ENCODE results near the gene OR2S2. TPM values are rescaled to one million over a fixed set of nuclear protein-coding genes. Genes with fewer than 3 reads are reported as not detected.

The OR2S2 gene
- total RNA-seq, 1 donor from 2014 or later, result not detected

DNA sequence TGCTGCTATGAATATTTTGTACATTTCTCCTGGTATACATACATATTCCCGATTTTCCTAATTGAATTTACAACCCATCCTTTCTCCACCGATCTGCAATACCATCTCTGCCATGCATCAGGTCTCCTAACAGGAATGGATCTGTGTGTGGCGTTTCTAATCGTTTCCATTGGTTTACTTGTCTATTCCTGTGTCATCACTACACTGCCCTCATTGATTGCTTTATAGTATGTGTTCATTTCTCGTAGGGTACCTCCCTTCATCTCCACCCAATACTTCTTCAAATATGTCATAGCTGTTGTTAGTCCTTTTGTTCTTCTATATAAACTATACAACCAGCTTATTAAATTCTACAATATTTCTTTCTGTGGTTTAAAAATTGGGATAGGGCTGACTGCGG, 7.1 kb upstream of the OR2S2 start:
- DNase-seq (ENCODE audit: low spot score), result no peak

DNA sequence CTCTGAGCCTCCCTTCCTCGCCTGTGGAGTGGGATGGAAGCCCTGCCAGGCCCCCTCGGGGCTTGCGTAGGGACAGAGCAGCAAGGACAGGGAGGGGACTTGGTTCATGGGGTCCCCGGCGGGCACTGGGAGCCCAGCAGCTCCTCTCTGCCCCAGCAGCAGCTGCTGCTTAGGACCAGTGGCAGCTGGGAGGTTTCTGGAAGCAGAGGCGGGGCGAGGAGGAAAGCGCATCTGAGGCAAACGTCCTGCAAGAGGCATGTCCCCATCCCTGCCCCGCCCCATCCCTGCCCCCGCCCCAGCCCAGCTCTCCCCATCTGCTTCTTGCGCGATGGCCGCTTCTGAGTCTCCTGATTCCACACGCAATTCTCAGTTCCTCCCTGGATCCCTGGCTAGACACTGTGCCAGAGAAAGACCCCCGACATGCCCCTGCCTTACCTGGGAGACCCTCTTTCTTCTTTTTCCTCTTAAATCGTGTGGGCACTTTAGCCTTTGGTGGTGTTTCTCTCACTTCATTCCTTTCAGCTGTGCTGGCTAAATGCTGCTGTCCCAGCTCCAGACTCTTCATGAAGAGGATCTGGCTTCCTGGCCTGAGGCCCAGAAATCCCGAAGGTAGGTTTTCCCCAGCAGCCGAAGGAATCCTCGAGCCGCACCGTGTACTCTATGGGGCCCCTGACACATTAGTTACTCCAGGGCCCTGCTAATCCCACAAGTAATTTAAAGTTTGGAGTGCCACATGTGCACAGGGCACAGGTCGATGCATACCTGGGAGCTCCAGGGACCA, 4.4 kb upstream of the OR2S2 start:
- DNase-seq (ENCODE audit: low spot score), result no peak

DNA sequence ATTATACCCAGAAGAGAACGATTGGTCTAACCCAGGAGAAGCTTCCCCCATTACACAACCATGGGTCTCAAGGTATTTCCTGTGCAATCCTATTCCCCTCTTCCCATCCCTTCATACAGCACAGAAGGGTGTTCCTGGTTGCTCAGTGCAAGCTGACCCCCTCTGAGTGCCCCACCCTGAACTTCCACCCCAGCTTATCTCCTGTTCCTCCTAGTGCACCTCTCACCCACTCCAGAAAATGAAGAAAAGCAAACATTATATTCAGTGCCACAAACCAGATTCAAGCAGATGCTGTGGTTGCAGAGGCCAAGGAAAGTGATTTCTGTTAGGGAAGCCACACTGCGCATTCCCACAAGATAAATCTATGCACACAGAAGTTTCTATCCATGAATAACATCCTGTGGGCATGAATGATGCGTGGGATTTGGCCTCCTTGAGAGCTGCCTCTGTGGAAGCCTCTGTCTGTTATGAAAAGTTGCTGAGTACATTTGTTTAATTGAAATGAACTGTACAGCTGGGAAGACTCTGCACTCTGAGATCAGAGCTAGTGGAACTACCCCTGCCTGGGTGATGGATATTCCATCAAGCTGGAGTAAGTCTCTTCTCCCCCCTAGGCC, 2.2 kb upstream of the OR2S2 start:
- DNase-seq (ENCODE audit: low spot score), result no peak

DNA sequence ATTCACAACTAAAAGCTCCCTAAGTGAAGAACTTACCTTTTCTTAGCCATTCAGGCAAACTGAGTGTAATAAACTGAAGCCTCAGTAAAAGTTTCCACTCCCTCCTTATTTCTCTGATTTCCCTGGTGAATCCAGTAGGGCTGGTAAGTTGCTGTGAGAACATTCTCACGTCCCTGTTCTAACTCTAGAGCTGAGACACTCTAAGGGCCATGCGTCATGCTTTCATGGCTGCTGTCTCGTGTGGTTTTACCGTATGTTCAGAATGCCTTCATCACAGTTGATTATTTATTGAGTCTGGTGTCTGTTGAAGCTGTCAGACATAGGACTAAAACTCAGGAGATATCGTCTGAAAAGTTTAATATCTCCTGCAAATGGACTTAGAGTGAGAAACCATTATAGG, 1.3 kb downstream of the OR2S2 start:
- DNase-seq (ENCODE audit: low spot score), result no peak

GRCh38 chr9:35954942-35955546, 2.9 kb downstream of the OR2S2 start:
- DNase-seq (ENCODE audit: low spot score), result no peak

DNA sequence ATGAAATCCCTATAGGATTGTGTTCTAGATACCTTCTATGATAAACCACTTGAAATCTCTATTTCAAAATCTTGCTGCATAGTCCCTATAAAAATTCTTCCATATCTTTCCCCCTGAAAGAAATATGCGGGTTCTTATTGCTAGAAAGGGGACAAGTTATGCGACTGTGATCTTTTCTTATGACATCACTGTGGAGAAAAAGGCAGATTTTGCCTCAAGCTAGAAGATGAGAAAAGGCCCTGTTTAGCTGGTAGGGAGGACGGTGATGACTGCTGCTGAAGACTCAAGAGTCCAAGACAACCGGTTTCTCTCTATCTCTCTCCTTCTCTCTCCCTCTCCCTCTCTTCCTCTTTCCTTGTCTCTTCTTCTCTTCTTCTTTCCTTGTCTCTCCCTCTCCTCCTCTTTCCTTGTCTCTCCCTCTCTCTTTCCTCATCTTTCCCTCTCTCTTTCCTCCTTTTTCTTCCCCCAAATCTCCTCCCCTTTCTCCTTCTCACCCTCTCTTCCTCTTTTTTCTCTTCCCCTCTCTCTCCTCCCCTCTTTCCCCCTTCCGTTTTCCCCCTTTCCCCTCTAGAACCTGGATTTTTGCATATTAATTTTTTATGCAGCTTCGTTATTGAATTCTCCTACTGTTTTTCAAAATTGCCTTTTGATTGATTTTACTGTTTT, 5.3 kb downstream of the OR2S2 start:
- no peak for DNase-seq (ENCODE audit: low spot score)

DNA sequence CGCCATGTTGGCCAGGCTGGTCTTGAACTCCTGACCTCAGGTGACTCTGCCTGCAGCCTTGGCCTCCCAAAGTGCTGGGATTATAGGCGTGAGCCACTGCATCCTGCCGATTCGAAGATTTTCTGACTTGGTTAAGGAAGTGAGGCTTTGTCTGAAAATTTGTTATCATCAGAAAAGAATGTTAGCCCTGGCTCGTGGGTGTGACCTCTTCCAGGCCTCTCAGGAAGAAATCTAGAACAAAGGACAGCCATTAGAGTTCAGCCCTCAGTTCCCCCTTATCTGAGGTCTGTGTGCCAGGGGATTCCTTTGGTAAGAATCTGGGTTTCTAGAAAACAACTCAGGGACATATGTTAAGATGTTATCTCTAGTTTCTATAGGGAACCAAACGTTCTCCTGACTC, 6.2 kb downstream of the OR2S2 start:
- no peak for DNase-seq (ENCODE audit: low spot score)

- DNase-seq (ENCODE audit: low spot score), result no peak
These were observed 9.0 kb downstream of the OR2S2 start for GRCh38 chr9:35948901-35949318.

DNA sequence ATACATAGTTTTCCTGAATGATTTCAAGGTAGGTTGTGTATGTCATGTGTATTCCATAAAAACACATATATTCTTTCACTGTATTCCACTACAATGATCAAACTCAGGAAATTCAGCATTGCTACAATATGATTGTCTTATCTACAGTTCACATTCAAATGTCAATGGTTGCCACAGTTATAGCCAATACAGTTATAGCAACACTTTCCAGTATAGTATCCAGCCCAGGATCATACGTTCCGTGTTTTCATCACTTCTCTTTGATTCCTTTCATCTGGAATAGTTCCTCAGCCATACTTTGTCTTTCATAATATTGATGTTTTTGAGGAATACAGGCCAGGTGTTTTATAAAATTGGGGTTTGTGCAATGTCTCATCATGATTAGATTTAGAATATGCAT, 9.5 kb downstream of the OR2S2 start:
- DNase-seq (ENCODE audit: low spot score), result no peak

GRCh38 chr9:35945341-35946018, 12.5 kb downstream of the OR2S2 start:
- DNase-seq (ENCODE audit: low spot score), result no peak

DNA sequence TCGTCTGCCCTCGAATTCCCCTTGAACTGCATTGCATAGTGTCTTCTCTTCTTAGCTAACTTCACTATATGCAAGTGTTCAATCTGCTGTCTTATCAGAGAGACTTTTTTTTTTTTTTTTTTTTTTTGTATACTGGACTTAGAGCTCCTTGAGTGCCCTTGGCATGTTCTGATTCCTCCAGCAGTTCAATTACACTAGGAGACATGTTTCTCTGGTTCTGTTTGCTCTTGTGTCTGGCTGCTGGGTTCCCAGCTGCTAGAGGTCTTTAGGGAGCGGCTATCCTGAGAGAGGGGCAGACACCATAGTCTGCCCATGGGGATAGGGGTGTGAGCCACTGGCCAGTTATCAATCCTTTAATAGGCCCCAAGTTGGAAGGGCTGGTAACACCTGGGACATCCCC, 13.1 kb downstream of the OR2S2 start:
- DNase-seq (ENCODE audit: low spot score), result no peak

DNA sequence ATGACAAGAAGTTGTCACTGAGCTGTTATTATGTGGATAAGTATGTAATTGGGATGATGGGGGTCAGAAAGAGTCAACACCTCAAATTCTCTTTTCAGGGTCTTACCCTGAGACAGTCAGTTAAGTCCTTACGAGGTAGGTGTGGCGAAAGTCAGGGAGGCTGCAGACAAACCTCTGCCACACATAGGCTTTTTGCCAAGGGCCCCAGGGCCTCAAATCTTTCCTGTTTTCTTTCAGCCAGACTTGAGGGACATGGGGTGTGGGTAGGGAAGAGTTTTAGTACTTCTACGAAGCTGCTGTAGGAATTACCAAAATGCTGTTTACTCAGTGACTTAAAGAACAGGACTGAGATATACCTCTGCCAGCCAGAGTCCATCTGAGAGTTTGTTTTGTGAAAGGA, 13.8 kb downstream of the OR2S2 start:
- DNase-seq (ENCODE audit: low spot score), result no peak

DNA sequence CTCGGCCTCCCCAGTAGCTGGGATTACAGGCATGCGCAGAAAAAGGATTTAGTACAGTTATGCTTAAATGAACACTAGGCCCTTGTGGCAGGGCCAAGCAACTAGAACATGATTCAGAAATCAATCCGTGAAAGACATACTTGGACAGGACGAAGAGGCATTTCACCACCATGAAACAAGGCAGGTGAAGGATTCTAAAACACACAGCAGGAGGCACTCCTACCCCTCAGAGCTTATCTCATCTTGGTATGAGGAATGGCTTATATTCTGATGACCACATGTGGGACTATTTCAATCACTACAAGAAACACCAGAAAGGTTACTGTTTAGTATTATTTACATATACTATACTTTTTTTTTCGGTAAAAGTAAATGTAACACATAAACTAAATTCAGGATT, 15.7 kb downstream of the OR2S2 start:
- no peak for DNase-seq (ENCODE audit: low spot score)

GRCh38 chr9:35940458-35941407, 17.2 kb downstream of the OR2S2 start:
- no peak for DNase-seq (ENCODE audit: low spot score)

GRCh38 chr9:35939679-35940250, 18.2 kb downstream of the OR2S2 start:
- no peak for DNase-seq (ENCODE audit: low spot score)

- no peak for DNase-seq (ENCODE audit: low spot score)
These were observed 19.2 kb downstream of the OR2S2 start for GRCh38 chr9:35938474-35939356.

DNA sequence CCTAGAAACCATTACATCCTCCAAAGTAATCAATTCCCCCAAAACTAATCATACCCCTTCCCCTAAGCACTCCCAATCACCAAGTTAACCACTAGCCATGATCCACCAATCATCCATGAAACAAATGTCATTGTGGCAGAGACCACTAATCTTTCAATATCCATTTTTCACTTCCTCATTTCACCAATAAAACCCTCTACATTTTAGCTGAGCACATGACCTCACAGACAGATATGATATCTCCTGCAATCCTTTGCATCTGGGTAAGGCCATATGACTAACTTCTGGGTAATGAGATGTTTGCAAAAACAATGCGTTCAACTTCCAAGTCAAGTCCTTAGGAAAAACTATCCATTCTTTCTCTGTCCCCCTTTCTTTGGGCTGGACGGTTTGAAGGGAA, 20.7 kb downstream of the OR2S2 start:
- DNase-seq (ENCODE audit: low spot score), result no peak

DNA sequence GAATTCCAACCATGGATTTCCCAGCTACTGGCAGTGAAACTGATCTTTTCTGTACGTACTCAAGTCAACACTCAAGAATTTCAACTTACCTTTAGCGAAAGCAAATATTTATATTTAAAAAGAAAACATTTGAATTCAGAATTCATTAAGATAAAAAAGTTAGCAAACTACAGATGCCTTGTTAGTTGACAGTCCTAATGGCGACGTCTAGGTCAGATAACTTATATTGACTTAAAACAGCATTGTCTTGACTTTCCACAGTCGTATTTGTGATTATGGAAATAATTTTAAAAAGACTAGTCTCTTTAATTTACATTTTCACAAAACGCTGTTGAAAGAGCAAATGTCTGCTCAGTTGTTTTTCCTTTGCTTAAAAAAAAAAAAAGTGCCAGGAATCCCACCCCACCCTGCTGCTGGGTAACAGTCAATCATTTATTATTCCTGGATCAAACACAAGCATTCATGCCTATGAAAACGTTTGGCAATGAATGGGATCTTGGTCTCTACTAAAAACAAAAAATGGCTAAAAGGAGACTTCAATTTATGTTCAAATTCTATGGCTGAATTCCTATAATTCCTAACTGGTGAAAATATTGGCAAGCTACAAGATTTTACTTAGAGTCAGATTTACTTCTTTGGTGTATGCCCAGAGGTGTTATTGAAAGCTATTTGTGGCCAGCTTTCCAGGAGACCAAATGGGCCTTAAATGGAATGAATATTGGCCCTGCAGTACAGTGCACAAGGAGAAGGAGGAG, 22.0 kb downstream of the OR2S2 start:
- no peak for DNase-seq (ENCODE audit: low spot score)

All from mesenteric fat pad (tissue), 1 donor.